H7 (cell line): Measurements from ENCODE around the gene NIM1K. TPM values are rescaled to one million over a fixed set of nuclear protein-coding genes. Genes with fewer than 3 reads are reported as not detected.
"Not testable (repeated sequence)": the region's sequence is repeated elsewhere in the genome, so short reads cannot be mapped to it uniquely, and the experiment has no call there.

ENCODE experiments used
- DNase-seq: peaks from one replicate; pipeline ENCODE4 v3.0.0; 2012
- H3K27me3 ChIP-seq: 2 replicates; pipeline ENCODE4 v1.6.0; 2011; ENCODE audit warnings: mild to moderate bottlenecking, low read length; ENCODE audit not compliant: control insufficient read depth, insufficient read depth
- H3K36me3 ChIP-seq: replicated peaks from 2 replicates; pipeline ENCODE4 v1.5.1; 2011; ENCODE audit warnings: low read length; ENCODE audit not compliant: control insufficient read depth, insufficient read depth
- H3K4me3 ChIP-seq: 2 replicates; pipeline ENCODE4 v1.5.1; 2011; ENCODE audit warnings: low read depth, mild to moderate bottlenecking, control low read depth, low read length, moderate library complexity; ENCODE audit not compliant: insufficient read depth
- total RNA-seq: library from RNA; depleted of rRNA; stranded (reverse); fragments of >200 nt; shearing (Covaris generic); gene quantifications from 2 replicates; pipeline ENCODE4 v1.2.3, GENCODE V29; 2014; rRNA removed

NIM1K gene
- total RNA-seq, 1 experiment from 2014 or later: not detected

GRCh38 chr5:43313854-43314457 is 121.9 kb downstream of the NIM1K start:
- H3K4me3 ChIP-seq: no peak overlapping the region
- no peak for DNase-seq
- H3K36me3 ChIP-seq: 0 out of 2 replicates have a peak, but pooled peaks cover 1% of the 10 kb centered on the region
- H3K27me3 ChIP-seq: no peaks in the 10 kb centered on the region

- H3K27me3 ChIP-seq: no peaks in the 10 kb centered on the region
- 0 out of 2 replicates have a peak, but pooled peaks cover 1% of the 10 kb centered on the region for H3K36me3 ChIP-seq
- DNase-seq: no peak
- H3K4me3 ChIP-seq: no peak overlapping the region
Observed at GRCh38 chr5:43314724-43315123, 122.7 kb downstream of the NIM1K start.

DNA sequence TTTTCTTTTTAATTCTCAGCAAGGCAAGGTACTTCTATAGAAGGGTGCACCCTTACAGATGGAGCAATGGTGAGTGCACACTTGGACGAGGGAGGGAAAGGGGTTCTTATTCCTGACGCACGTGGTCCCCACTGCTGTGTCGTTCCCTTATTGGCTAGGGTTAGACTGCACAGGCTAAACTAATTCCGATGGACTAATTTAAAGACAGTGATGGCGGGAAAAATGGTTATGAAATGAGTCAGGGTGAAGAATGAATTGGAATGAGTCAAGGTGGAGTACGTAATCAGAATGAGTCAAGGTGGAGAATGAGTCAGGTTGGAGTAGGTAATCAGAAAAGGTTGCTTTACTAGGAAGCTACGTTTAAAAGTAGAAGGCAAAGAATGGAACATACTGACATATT is 123.2 kb downstream of the NIM1K start:
- no peaks in the 10 kb centered on the region for H3K27me3 ChIP-seq
- H3K36me3 ChIP-seq: 0 out of 2 replicates have a peak, but pooled peaks cover 1% of the 10 kb centered on the region
- DNase-seq: no peak
- no peak overlapping the region for H3K4me3 ChIP-seq

DNA sequence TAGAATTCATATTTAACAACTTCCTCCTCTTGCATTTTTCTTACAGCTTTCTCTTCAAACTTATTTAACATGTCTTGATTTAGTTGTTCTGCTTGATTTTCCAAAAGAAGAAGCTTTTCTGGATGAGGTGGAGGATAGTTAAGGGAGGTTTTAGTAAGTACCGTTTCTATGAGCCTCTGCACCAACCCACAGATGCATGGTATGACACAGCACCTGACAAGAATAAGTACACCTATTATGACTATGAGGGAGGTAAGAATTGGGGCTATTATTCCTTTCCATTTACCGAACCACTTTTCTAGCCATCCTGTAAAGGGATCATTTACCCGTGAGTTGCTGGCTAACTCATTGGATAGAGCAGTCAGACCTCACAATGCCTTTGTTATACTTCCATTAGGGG is 123.7 kb downstream of the NIM1K start:
- Histone ChIP-seq H3K4me3 (no peak overlapping the region), H3K36me3 (0 out of 2 replicates have a peak, but pooled peaks cover under 1% of the 10 kb centered on the region), H3K27me3 (no peaks in the 10 kb centered on the region)
- no peak for DNase-seq

- DNase-seq: no peak
- Histone ChIP-seq H3K36me3 (no peaks in the 10 kb centered on the region), H3K4me3 (no peak overlapping the region), H3K27me3 (no peaks in the 10 kb centered on the region)
Observed at GRCh38 chr5:43316421-43316820, 124.4 kb downstream of the NIM1K start.

GRCh38 chr5:43320846-43321245 is 128.8 kb downstream of the NIM1K start:
- Histone ChIP-seq H3K36me3 (no peaks in the 10 kb centered on the region), H3K27me3 (no peaks in the 10 kb centered on the region), H3K4me3 (no peak overlapping the region)
- DNase-seq: no peak

DNA sequence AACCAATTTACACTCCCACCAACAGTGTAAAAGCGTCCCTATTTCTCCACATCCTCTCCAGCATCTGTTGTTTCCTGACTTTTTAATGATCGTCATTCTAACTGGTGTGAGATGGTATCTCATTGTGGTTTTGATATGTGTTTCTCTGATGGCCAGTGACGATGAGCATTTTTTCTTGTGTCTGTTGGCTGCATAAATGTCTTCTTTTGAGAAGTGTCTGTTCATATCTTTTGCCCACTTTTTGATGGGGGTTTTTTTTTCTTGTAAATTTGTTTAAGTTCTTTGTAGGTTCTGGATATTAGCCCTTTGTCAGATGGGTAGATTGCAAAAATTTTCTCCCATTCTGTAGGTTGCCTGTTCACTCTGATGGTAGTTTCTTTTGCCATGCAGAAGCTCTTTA is 131.5 kb downstream of the NIM1K start:
- H3K36me3 ChIP-seq, DNase-seq, H3K4me3 ChIP-seq, H3K27me3 ChIP-seq: not testable (repeated sequence)

DNA sequence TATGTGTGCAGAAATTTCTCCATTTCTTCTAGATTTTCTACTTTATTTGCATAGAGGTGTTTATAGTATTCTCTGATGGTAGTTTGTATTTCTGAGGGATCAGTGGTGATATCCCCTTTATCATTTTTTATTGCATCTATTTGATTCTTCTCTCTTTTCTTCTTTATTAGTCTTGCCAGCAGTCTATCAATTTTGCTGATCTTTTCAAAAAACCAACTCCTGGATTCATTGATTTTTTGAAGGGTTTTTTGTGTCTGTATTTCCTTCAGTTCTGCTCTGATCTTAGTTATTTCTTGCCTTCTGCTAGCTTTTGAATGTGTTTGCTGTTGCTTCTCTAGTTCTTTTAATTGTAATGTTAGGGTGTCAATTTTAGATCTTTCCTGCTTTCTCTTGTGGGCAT is 133.6 kb downstream of the NIM1K start:
- H3K36me3 ChIP-seq, DNase-seq, H3K4me3 ChIP-seq, H3K27me3 ChIP-seq: not testable (repeated sequence)

Other genes with a start within 250 kb of the NIM1K start
- gene ANXA2R, start 151.9 kb upstream of the NIM1K start, total RNA-seq: 0.63 and 0.83 TPM in 2 replicates
- 34.3 and 34.6 TPM in 2 replicates for gene ZNF131, start 71.3 kb upstream of the NIM1K start, total RNA-seq
- gene HMGCS1, start 121.2 kb downstream of the NIM1K start, total RNA-seq: 87.9 and 114 TPM in 2 replicates
- not detected in 2 replicates for gene CCL28, start 220.2 kb downstream of the NIM1K start, total RNA-seq